ENCODE results near the gene SLC6A19.
"Not testable (repeated sequence)": the region's sequence is repeated elsewhere in the genome, so short reads cannot be mapped to it uniquely, and the experiment has no call there.

The SLC6A19 gene

DNA sequence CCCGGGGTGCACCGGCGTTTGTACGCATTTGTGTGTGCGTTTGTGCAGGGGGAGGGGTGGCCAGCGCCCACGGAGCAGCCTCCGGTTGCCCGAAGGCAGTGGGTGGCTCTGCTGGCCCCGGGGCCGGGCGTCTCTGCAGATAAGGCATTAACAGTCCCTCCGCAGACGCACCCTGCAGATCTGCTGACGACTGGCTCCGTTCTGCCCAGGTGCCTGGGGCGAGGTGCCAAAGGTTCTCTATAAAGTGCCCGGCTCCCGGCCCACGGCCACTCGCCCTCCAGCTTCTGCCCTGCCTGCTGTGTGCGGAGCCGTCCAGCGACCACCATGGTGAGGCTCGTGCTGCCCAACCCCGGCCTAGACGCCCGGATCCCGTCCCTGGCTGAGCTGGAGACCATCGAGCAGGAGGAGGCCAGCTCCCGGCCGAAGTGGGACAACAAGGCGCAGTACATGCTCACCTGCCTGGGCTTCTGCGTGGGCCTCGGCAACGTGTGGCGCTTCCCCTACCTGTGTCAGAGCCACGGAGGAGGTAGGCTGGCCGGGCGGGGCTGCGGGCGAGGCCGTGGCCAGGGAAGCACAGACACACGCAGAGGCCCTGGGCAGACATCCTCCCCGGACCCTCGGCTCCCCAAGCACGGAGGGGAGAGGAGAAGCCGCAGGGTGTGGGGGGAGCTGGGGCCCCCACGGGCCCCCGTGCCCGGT, at the start of gene SLC6A19:
SLC6A19 (plus strand) TSS at position 269 of the 699 bp plus-strand sequence; CDS start at position 325, 56 bp downstream.
- DNase-seq = no peak

- DNase-seq = no peak
These were observed 49.2 kb upstream of the SLC6A19 start for GRCh38 chr5:1152156-1152555.

GRCh38 chr5:1152771-1153282, 48.6 kb upstream of the SLC6A19 start:
- no peak for DNase-seq

DNA sequence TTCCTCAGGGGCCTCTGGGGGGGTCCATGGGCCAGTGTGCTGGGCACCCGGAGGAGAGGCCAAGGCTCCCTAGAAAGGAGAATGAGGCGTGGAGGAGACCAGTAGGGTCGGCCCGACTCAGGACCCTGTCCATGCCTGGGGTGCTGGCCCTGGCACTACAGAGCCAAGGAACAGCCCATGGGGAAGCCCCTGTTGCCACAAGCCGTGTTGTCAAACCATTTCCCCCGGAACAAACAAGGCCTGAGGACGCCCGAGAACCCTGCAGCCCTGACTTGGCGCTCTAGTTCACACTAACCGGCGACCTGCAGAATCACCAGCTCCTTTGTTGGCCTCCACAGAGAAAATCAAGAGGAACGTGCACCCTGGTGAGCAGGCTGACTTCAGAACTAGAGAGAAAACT, 48.0 kb upstream of the SLC6A19 start:
- no peak for DNase-seq

GRCh38 chr5:1155191-1156032, 46.0 kb upstream of the SLC6A19 start:
- DNase-seq = no peak

DNA sequence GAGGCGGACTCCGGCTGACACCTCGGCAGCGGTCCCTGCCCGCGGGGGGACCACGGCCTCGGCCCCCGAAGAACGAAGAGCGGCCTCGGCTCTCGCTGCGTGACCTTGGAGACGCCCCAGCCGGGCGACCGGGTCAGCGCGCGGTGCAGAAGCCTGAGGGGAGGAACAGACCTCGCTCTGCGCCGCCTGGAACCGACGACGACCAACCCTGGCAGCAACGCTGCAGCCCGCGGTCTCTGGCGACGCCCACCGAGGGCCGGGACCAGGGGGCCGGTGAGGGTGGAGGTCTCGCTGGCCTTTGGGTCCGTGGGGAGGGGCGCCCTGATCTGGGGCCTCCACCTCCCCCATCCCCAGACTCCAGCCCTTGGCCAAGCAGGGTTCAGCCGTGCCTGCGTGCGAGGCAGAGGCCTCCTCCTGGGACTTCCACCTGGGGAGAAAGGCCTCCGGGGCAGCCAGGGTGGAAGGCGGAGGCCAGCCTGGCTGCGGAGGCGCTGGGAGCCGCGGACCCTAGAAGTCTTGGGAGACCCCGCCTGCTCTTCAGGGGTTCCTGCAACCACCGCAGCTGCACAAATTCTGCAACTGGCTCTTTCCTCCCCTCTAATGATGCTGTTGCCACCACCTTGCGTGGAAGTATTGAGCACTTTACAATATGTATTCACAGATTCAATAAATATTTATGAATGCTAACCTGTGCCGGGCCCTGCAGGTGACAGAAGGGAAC, 45.2 kb upstream of the SLC6A19 start:
- no peak for DNase-seq

GRCh38 chr5:1156754-1157460, 44.5 kb upstream of the SLC6A19 start:
- DNase-seq = no peak

DNA sequence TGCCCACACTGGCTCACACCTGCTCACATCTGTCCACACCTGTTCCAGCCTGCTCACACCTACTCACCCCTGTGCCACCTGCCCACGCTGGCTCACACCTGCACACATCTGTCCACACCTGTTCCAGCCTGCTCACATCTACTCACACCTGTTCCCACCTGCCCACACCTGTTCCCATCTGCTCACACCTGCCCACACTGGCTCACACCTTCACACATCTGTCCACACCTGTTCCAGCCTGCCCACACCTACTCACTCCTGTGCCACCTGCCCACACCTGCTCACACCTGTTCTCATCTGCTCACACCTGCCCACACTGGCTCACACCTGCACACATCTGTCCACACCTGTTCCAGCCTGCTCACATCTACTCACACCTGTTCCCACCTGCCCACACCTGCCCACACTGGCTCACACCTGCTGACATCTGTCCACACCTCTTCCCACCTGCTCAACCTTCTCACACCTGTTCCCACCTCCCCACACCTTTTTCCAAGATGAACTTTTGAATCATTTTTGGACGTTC, 43.9 kb upstream of the SLC6A19 start:
- DNase-seq = not testable (repeated sequence)

DNA sequence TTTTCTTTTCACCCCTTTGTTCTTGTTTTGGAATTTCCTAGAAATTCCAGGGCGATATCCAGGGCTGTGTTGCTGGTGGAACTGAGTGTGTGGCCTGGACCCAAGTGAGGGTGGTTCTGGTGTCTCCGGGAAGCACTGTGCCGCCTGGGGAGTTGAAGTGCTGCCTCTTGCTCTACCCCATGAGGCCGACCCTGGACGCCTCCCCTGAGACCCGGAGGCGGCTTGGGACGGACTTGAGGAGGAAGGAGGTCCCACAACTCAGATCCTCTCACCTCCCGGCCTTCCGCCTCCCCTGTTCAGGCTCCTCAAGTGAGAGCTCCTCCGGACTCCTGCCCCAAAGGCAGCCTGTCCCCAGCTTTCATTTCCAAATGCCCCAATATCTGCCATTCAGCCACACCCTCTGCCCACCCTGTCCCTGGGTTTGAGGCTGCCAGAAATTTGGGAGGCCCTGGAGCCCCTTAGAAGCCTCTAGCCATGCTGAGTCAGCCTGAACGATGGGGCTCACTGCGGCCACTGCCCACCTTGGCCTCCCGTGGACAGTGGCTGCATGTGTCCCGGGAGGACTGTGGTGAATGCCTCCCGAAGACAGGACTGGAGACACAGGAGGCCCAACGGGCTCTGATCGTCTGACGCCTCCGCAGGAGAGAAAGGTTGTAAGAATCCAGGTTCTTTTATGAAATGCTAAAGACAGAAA, 42.6 kb upstream of the SLC6A19 start:
- no peak for DNase-seq

GRCh38 chr5:1159341-1159675, 42.1 kb upstream of the SLC6A19 start:
- DNase-seq = no peak

- no peak for DNase-seq
These were observed 41.5 kb upstream of the SLC6A19 start for GRCh38 chr5:1159774-1160406.

DNA sequence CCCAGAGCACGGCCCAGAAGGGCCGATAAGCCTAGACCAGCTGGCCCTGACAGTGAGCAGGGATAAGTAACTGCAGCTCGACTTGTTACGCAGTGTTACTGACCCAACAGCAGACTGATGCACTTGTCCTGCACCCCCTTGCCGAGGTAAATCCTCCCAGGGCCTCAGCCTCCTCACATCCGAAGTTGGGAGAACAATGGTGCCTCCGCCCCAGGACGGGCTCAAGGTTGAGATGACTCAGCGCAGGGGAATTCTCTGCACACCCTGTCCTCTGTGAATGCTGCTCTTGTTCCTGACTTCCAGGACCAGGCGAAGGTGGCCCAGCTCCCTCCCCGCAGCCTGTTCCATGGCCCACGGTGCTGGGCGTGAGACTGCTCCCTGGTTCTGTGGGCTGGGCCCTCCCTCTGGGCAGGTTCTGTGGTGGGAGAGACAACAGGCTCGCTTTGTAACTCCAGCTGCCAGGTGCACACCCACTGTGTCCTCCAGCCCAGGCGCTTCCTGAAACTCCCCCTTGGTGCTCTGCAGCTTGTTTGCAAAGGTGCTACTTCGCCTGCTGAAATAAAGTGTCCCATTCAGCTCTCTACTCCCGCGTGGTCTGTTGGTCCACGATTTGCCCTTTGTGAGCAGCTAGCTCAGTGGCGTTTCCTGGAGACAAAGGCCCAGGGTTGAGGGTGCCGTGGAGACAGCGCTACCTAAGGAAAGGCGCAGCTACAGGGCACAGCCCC, 40.1 kb upstream of the SLC6A19 start:
- no peak for DNase-seq

- DNase-seq = no peak
These were observed 39.6 kb upstream of the SLC6A19 start for GRCh38 chr5:1161833-1162229.

DNA sequence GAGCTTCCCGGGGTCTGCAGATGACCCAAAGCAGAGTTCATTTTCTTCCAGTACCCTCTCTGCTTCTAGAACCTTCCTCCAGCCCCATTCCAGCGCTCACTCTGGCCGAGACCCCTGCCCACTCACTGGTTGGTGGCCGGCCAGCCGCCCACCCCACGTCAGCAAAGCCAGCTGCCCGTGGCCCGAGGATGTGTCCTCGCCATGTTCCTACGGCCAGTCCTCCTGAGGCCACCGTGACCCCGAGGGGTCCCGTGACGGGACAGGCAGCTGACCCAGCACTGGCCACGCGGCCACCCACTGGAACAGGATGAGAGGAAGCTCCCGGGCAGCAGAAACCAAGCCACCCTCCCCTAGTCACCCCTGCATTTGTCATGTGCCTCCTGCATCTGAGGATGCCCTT, 39.1 kb upstream of the SLC6A19 start:
- DNase-seq = no peak

DNA sequence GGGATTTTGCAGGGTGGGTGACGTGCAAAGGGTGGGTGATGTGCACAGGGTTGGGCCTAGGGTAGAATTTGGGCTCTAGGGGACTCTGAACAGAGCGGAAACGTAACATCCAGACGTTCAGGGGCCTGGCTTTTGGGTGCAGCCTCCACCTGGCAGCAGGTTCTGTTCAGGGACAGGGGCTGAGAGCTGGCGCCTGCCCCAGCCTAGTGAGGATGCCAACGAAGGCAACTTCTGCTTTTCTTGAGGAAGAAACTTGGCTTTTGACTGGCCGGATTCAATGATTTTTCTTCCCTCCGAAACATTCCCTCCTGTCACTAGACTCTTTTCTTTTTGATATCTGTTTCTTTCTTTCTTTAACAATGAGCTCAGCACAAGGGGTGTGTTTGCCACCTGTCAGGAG, 38.6 kb upstream of the SLC6A19 start:
- no peak for DNase-seq

DNA sequence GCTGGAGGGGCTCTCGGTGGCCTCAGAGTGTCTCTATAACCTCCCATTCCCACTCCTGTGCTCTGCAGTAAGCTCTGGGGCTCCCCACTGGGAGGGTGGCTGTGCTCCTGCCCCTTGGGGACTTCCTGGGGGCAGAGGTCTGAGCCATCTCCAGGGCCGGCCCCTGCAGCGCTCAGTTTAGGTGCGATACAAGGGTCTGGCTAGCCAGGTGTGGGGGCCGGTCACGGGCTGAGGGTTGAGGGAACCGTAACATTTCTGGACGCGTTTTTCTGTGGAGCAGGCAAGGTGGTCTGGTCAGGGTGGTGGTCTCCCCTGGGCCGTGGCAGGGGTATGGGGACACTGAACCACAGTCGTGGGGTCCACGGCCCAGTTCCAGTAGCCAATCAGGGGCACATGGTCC, 38.0 kb upstream of the SLC6A19 start:
- no peak for DNase-seq

DNA sequence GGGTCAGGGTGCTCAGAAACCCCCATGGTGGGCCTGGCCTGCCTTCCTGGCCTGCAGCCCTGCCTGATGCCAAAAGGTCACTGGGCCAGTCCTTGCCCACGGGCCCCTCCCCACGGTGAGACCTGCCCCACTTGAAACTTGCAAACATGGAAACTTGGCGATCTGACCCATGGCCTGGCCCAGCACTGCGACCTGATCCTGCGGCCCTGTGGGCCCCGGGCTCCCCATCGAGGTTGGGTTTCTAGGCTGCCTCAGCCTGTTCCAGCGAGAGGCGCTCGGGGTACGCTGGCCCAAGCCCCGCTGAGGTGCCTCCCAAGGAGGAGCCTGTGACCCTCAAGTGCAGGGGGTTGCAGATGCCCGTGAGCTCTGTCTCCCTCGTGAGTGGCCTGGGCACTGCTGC, 37.5 kb upstream of the SLC6A19 start:
- no peak for DNase-seq

DNA sequence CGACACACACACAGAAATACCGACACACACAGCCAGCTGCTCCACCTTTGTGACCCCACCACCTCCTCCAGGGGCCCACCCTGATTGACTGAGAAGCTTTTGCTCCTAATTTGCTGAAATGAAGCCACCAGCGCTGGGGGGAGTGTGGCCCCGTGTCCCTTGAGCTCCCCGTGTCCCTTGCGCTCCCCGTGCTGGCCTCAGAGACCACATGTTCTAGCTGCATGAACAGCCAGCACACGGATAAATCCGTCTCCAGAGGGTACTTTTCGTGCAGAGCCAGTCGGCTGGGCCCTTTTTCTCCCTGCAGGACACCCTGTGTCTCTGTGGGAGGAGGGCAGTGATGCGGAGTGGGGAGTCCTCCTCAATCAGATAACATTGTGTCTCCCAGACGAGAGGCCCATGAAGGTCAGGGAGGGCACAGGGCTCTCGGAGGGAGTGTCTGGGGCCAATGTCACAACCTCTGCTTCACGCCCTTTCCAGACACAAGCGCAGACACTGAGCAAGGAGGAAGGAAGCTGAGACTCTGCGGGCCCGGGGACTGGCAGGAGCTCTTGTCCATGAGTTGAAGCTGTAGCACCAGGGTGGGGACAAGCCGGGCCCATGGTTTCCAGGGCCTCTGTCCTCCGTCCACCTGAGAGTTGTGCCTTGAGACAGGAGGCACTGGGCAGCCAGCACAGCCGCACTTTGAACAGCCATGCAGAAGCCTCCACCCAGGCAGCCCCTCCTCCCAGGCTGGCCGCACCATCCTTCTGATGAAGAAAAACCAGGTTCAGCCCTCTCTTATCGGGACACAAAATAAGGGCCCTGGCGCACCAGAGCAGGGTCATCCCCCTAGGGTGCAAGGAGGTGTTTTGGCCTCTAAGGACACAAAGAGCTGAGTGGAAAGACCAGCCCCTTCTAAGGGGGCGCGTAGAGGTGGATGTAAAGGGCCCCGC, 36.4 kb upstream of the SLC6A19 start:
- DNase-seq = no peak

DNA sequence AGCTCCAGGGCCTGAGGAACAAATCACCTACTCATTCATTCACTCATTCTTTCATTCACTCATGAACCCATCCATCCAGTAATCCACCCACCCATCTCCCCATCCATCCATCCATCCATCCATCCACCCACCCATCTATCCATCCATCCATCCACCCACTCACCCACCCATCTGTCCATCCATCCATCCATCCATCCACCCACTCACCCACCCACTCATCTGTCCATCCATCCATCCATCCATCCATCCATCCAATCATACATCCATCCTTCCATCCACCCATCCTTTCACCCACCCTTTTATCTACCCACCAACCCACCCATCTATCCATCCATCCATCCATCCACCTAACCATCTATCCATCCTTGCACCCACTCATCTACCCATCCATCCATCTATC, 35.5 kb upstream of the SLC6A19 start:
- no peak for DNase-seq

DNA sequence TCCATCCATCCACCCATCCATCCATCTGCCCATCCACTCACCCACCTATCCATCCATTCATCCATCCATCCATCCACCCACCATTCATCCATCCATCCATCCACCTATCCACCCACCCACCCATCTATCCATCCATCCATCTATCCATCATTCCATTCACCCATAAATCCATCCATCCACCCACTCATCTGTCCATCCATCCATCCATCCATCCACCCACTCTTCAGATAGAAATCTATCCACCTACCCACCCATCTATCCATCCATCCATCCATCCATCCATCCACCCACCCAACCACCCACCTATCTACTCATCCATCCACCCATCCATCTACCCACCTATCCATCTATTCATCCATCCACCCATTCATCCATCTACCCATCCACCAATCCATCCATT, 35.0 kb upstream of the SLC6A19 start:
- DNase-seq = no peak

All from activated naive CD4-positive, alpha-beta T cell (primary cell).